Amniotic stem cell (primary cell): ENCODE results near the gene AMBP.
"Not testable (repeated sequence)": the region's sequence is repeated elsewhere in the genome, so short reads cannot be mapped to it uniquely, and the experiment has no call there.

ENCODE experiments used
- DNase-seq: peaks from one replicate; lab custom pipeline; 2025; lab: John Stamatoyannopoulos, UW

The AMBP gene

GRCh38 chr9:114050646-114051045, 27.5 kb downstream of the AMBP start:
- no peak for DNase-seq

- no peak for DNase-seq
Observed at GRCh38 chr9:114050226-114050568, 27.9 kb downstream of the AMBP start.

- no peak for DNase-seq
Observed at GRCh38 chr9:114049441-114050225, 28.5 kb downstream of the AMBP start.

- no peak for DNase-seq
Observed at GRCh38 chr9:114048533-114049415, 29.3 kb downstream of the AMBP start.

GRCh38 chr9:114047717-114048116, 30.4 kb downstream of the AMBP start:
- no peak for DNase-seq

- no peak for DNase-seq
Observed at GRCh38 chr9:114046875-114047274, 31.2 kb downstream of the AMBP start.

GRCh38 chr9:114046237-114046755, 31.8 kb downstream of the AMBP start:
- DNase-seq = no peak

GRCh38 chr9:114043660-114044059, 34.4 kb downstream of the AMBP start:
- DNase-seq = not testable (repeated sequence)

- no peak for DNase-seq
Observed at GRCh38 chr9:114039484-114039883, 38.6 kb downstream of the AMBP start.

- no peak for DNase-seq
Observed at GRCh38 chr9:114038724-114039313, 39.3 kb downstream of the AMBP start.

- no peak for DNase-seq
Observed at GRCh38 chr9:114037961-114038723, 40.0 kb downstream of the AMBP start.

- DNase-seq = no peak
Observed at GRCh38 chr9:114037249-114037648, 40.9 kb downstream of the AMBP start.

GRCh38 chr9:114035845-114036801, 42.0 kb downstream of the AMBP start:
- no peak for DNase-seq

- no peak for DNase-seq
Observed at GRCh38 chr9:114035221-114035844, 42.8 kb downstream of the AMBP start.

- DNase-seq = no peak
Observed at GRCh38 chr9:114034661-114035062, 43.4 kb downstream of the AMBP start.

GRCh38 chr9:114034196-114034595, 43.9 kb downstream of the AMBP start:
- no peak for DNase-seq

- DNase-seq = no peak
Observed at GRCh38 chr9:114033397-114034103, 44.5 kb downstream of the AMBP start.

GRCh38 chr9:114031948-114032840, 45.9 kb downstream of the AMBP start:
- no peak for DNase-seq
